ENCODE results near the gene TDRD10.

GRCh38 chr1:154578058-154578418 lies 76.0 kb downstream of the TDRD10 start:
- TF ChIP-seq CTCF (conservative IDR thresholded peaks at IDR 0.05; ENCODE audit: low read depth in 2 of 2) (no peak), REST (IDR thresholded peaks at IDR 0.05; ENCODE audit: unreplicated experiment) (no peak), EZH2phosphoT487 (IDR thresholded peaks at IDR 0.05; ENCODE audit: unreplicated experiment) (no peak), POLR2AphosphoS5 (IDR thresholded peaks at IDR 0.05; ENCODE audit: low read depth) (no peak), CREB1 (CRISPR knock-in tag; IDR thresholded peaks at IDR 0.05; ENCODE audit: low read depth) (no peak), EZH2 (IDR thresholded peaks at IDR 0.05; ENCODE audit: low read depth, unreplicated experiment) (no peak), STAT1 (IDR thresholded peaks at IDR 0.05; ENCODE audit: unreplicated experiment) (no peak), ZNF114 (CRISPR knock-in tag; IDR thresholded peaks at IDR 0.05) (no peak), ETS1 (IDR thresholded peaks at IDR 0.05) (no peak)

Measured in GM23338 (cell line).